Mucosa of gallbladder (tissue), 1 donor: Measurements from ENCODE around the gene AKR1B1. TPM values are rescaled to one million over a fixed set of nuclear protein-coding genes. Genes with fewer than 3 reads are reported as not detected.
"Not testable (repeated sequence)": the region's sequence is repeated elsewhere in the genome, so short reads cannot be mapped to it uniquely, and the experiment has no call there.

Experiments
- DNase-seq: peaks from one replicate; pipeline ENCODE4 v3.0.0-alpha.2; 2020; ENCODE audit warnings: low spot score
- total RNA-seq: library from RNA; stranded (reverse); gene quantifications from one replicate; pipeline ENCODE4 v1.2.1, GENCODE V29; 2021
- donor health status: DM: no; HTN: no; CAD: no.

Gene AKR1B1
- total RNA-seq = 68.7 TPM

DNA sequence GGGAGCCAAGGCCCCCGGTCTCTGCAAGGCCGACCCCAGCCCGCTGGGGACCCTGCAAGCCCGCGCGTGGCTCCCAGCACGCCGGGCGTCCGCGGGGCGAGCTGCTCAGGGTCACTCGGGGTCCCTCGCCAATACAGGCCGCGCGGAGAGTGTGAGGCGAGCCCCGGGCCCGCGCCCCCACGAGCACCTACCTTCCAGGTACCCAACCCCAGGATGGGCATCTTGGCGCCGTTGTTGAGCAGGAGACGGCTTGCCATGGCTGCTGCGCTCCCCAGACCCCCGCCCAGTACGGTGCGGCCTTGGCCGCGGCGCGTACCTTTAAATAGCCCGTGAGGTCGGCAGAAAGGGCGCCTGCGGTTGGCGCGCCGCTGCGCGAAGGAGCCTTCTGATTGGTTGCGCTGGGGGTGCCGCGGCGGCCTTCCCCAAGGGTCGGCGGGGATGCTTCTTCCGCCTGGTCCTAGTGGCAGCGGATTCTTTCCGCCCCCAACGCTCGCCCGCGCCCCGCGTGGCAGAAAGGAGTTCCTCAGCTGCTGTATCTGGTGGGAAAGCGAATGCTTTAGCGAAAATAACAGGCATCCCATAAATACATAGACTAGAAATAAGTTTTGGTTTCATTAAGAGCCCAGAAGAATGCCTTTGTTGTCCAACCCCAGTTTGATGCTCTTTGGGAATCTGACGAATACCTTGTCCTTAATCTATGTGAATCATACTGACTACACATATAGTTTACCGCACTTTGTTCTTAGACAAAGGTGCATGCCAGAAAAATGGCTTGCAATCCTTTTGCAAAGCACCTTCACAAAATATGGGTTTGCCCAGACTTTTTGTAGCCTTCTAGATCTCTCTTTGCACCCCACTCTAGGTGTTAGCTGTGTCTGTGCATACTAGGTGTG, at the start of gene AKR1B1:
Gene AKR1B1, minus strand, starts transcription at position 295 of the 893 bp plus-strand sequence. Its CDS starts 38 bp downstream, at position 257.
- peak; percentile 91 for DNase-seq

GRCh38 chr7:134505856-134506255, 47.0 kb upstream of the AKR1B1 start:
- no peak for DNase-seq

- DNase-seq = no peak
These were observed 45.8 kb upstream of the AKR1B1 start for GRCh38 chr7:134504660-134505164.

GRCh38 chr7:134502463-134503371, 43.8 kb upstream of the AKR1B1 start:
- DNase-seq = peak; percentile 65

GRCh38 chr7:134500982-134501381, 42.1 kb upstream of the AKR1B1 start:
- DNase-seq = no peak

DNA sequence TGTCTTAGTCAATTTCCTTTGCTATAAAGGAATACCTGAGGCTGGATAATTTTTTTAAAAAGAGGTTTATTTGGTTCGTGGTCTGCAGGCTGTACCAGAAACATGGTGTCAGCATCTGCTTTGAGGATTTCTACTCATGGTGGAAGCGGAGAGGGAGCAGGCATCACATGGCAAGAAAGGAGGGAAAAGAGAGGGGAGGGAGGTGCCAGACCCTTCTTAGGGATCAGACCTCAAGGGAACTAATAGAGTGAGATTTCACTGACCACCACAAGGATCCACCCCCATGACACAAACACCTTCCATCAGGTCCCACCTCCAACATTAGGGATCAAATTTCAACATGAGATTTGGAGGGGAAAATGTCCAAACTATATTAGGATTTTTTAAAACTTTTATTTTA, 41.5 kb upstream of the AKR1B1 start:
- DNase-seq = no peak

DNA sequence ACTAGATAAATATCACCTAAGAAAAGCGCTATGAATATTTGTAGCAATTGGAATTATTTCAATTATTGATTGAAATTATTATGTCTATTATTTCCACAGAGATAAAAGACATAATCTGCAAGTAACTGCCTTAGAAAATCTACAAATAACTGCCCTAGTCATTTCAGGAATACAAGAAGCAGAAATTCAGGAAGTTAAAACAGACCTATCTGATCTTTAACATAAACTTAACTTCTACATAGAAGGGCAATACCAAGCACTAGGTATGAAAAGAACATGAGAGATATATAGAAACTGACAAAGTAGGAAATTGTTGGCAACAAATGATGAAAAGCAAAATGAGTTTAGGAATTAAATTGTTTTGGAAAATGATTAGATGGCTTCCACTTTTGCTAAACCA, 36.6 kb upstream of the AKR1B1 start:
- DNase-seq = no peak

- DNase-seq = no peak
These were observed 34.2 kb upstream of the AKR1B1 start for GRCh38 chr7:134493091-134493490.

GRCh38 chr7:134487721-134488120, 28.8 kb upstream of the AKR1B1 start:
- DNase-seq = not testable (repeated sequence)

DNA sequence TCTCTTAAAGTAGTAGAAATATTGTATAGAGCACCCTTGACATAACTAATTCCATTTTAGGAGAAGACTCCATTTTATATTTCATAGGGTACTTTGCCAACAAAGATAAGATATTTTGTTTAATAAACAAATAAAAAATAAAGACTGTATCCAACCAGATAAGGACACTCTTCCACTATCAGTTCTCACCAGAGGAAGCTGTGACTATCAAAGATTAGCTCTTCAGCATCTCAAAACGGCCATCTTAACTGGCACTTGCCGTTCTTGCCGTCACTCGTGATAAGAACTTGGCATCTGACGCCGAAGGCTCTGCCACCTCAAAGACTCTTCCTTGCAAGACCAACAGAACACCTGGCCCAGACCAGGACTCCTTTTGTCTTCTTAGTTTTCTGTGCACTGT, 26.3 kb upstream of the AKR1B1 start:
- DNase-seq = no peak

DNA sequence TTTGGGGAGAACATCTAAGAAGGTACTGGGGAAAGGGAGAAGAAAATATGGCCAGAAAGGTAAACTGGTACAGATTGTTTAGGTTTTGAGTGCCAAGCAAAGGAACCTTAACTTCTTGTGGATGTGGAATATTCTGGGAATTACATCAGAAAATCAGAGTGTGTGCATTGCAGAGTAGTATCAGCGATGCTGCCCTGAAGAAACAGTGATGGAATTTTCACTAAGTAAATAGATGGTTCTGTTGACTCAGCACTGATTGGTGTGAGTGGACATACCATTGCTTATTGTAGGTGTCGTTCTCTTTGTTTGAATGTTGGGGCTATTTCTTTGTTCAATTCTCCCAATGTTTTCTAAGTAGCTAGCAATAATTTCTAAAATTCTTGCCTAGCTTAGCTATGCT, 24.4 kb upstream of the AKR1B1 start:
- no peak for DNase-seq

- no peak for DNase-seq
These were observed 24.0 kb upstream of the AKR1B1 start for GRCh38 chr7:134482858-134483257.

GRCh38 chr7:134481167-134481566, 22.3 kb upstream of the AKR1B1 start:
- no peak for DNase-seq

DNA sequence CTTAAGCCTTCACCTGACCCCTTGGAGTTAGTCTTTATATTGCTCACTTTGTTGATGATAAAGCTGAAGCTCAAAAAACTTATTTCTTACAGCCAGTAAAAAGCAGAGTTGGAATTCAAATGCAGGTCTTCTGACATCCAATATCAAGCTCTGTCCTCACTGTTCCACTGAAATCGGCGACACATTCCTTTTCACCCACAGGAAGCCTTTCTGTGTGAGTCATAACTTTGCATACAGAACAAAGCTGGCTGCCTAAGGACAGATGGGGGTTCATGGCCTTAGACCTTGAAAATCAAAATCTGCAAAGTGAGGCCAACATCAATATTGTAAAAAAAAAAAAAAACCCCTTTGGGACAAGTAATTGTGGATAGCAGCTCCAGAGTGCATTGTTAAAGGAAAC, 21.8 kb upstream of the AKR1B1 start:
- peak; percentile 34 for DNase-seq

DNA sequence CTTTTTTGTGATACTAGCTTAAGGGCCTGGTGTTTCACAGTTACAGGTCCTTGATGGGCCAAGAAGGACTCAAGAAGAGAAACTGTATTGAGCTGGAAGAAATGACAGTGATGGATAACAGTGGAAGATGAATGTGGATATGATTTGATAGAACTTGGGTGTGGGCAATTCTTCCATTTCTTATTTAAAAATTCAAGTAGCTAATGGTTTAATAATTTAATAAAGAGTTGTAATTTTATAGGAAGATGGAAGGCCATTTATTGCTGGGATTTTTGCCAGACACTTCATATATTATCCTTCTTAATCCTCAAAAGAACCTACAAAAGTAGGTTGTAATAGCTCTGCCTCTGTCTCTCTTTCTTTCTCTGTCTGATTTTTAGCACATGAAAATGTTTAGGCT, 21.3 kb upstream of the AKR1B1 start:
- no peak for DNase-seq

GRCh38 chr7:134478707-134479106, 19.8 kb upstream of the AKR1B1 start:
- DNase-seq = no peak

GRCh38 chr7:134477954-134478353, 19.1 kb upstream of the AKR1B1 start:
- no peak for DNase-seq

DNA sequence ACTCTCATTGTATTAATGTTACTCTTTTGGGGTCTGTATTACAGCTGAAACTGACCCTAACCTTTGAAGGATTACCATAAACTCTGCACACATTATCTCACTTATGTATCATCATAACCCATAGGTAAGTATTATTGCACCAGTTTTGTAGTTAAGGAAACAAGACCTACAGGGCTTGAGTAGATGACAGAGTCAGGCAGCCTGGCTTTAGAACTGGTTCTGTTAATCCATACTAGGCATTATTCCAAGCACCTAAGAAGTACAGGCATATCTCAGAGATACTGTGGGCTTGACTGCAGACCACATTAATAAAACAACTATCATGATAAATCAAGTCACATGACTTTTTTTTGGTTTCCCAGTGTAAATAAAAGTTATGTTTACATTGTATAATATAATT, 17.1 kb upstream of the AKR1B1 start:
- no peak for DNase-seq

GRCh38 chr7:134474828-134475227, 15.9 kb upstream of the AKR1B1 start:
- DNase-seq = no peak

- no peak for DNase-seq
These were observed 15.0 kb upstream of the AKR1B1 start for GRCh38 chr7:134473861-134474291.

DNA sequence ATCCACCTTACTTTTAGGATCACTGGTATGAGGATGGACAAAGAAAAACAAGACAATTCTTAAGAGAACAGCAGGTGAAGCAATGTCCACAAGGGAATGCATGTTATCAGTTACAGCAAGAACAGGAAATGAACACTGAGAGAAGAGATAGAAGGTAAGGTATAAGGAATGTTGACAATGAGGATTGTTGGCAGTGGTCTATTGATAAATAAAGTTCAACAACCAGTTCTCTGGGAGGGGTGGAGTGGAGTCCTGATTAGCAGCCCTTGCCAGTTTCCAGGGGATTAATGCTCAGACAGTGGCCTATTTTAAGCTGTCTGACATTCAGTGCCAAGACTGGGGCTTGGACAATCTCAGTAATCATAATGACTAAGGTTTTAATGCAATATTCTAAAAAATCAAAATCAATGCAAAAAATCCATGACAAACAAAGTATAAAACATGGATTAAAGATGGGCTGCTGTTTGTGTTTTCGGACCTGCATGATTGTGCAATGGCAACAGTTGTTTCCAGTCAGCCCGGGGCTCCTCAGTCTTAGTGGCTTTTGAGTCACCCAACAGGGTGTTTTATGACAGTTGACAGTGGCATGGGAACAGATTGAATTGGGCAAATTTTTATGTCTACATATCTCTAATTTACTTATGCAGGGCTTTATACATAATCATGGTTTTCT, 13.8 kb upstream of the AKR1B1 start:
- DNase-seq = no peak

GRCh38 chr7:134470864-134471263, 12.0 kb upstream of the AKR1B1 start:
- DNase-seq = no peak
